Camera-type eye (tissue), 1 donor: ENCODE data around the gene PKNOX2. TPM values are rescaled to one million over a fixed set of nuclear protein-coding genes. Genes with fewer than 3 reads are reported as not detected.

Source experiments
- total RNA-seq: library from RNA; depleted of rRNA; stranded (reverse); fragments of >200 nt; gene quantifications from one replicate; pipeline ENCODE4 v1.2.3, GENCODE V29; 2014

PKNOX2 gene
- 9.7 TPM for total RNA-seq

GRCh38 chr11:125164422-125165110, at the start of gene PKNOX2:
PKNOX2 (plus strand) TSS chr11:125164751; CDS start chr11:125351306, 186,555 bp downstream.

Other genes with a start within 250 kb of the PKNOX2 start
- gene HEPN1, start 245.5 kb upstream of the PKNOX2 start, total RNA-seq, result not detected
- 1.1 TPM for gene HEPACAM, start 228.7 kb upstream of the PKNOX2 start, total RNA-seq
- 5.2 TPM for gene CCDC15, start 210.5 kb upstream of the PKNOX2 start, total RNA-seq
- 2.5 TPM for gene SLC37A2, start 101.4 kb upstream of the PKNOX2 start, total RNA-seq
- 46.2 TPM for gene TMEM218, start 53.1 kb upstream of the PKNOX2 start, total RNA-seq